ENCODE data around the gene MINDY1.

DNA sequence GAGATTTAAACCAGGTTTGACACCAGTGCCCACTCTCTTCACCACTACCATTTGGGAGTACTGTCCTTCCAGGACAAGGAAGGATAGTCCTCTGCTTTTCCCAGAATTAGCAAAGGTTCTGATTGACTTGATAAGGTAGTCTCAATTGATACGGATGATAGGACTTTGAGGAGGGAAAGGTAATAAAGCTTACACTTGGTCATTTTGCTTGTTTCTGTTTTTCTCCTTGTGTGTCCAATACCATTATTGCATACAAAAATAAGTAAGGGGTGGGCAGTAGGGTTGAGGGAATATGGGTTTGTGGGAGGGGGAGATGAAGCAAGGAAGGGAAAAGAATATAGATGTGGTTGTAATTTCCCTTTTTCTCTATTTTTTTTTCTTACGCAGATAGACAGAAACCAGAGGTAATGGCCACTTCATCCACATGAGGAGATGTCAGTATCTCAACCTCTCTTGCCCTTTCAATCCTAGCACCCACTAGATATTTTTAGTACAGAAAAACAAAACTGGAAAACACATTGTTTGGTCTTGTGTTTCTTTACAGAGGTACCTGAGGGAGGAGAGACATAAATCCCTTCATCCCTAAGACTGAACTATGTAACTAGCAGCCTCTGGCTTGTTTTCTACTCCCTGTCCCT, 43.5 kb upstream of the MINDY1 start:
- TF ChIP-seq, protein P1, sequence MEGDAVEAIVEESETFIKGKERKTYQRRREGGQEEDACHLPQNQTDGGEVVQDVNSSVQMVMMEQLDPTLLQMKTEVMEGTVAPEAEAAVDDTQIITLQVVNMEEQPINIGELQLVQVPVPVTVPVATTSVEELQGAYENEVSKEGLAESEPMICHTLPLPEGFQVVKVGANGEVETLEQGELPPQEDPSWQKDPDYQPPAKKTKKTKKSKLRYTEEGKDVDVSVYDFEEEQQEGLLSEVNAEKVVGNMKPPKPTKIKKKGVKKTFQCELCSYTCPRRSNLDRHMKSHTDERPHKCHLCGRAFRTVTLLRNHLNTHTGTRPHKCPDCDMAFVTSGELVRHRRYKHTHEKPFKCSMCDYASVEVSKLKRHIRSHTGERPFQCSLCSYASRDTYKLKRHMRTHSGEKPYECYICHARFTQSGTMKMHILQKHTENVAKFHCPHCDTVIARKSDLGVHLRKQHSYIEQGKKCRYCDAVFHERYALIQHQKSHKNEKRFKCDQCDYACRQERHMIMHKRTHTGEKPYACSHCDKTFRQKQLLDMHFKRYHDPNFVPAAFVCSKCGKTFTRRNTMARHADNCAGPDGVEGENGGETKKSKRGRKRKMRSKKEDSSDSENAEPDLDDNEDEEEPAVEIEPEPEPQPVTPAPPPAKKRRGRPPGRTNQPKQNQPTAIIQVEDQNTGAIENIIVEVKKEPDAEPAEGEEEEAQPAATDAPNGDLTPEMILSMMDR (conservative IDR thresholded peaks at IDR 0.05 in 1 of 2, IDR thresholded peaks at IDR 0.05 in 1 of 2; ENCODE audit: extremely low read depth in 1 of 2, insufficient read depth in 1 of 2, low read depth in 1 of 2, low read length in 2 of 2), result no peak
- no peak for TF ChIP-seq EZH2 (IDR thresholded peaks at IDR 0.05; ENCODE audit: borderline replicate concordance, low read length)
